Activated naive CD4-positive, alpha-beta T cell treated with anti-CD3 and anti-CD28 coated beads for 36 hours (primary cell): ENCODE data around the gene CCDC69. TPM values are rescaled to one million over a fixed set of nuclear protein-coding genes. Genes with fewer than 3 reads are reported as not detected.
A peak's percentile ranks its signal among the peaks of the same experiment; 100 is the strongest.
"Not testable (repeated sequence)": the region's sequence is repeated elsewhere in the genome, so short reads cannot be mapped to it uniquely, and the experiment has no call there.

Experiments used
- CTCF ChIA-PET: fragments of 350-600 bp; sonication (Branson Sonifier 250); formaldehyde crosslinking; loops from one replicate; lab custom pipeline; 2021; ENCODE audit warnings: antibody characterized with exemption; lab: Charles Lee
- DNase-seq: peaks from one replicate; pipeline ENCODE4 v3.0.0-alpha.2; 2020
- H3K27ac Mint-ChIP-seq: one replicate; pipeline ENCODE4 v1.8.0; 2021; ENCODE audit warnings: mild to moderate bottlenecking, mixed read lengths
- H3K27me3 Mint-ChIP-seq: one replicate; pipeline ENCODE4 v1.8.0; 2021; ENCODE audit warnings: low read depth, mixed read lengths
- H3K36me3 Mint-ChIP-seq: one replicate; pipeline ENCODE4 v1.8.0; 2021; ENCODE audit warnings: low read depth, mixed read lengths
- H3K4me1 Mint-ChIP-seq: one replicate; pipeline ENCODE4 v1.8.0; 2021; ENCODE audit warnings: low read depth, mixed read lengths
- H3K4me3 Mint-ChIP-seq: one replicate; pipeline ENCODE4 v1.8.0; 2021; ENCODE audit warnings: mild to moderate bottlenecking, moderate library complexity, mixed read lengths
- H3K9me3 Mint-ChIP-seq: one replicate; pipeline ENCODE4 v1.8.0; 2021; ENCODE audit warnings: mixed read lengths
- intact Hi-C: fragments of 100-400 bp; cut with micrococcal nuclease; formaldehyde crosslinking; loops from one replicate; pipeline ENCODE4 v1.15.1; 2023
- total RNA-seq, 2 experiments: library from RNA; stranded (reverse); gene quantifications; one replicate each; pipeline ENCODE4 v1.2.3, GENCODE V29; 2021

The CCDC69 gene
- total RNA-seq, 2 experiments from 2014 or later: 15.5 to 18.5 TPM

- Mint-ChIP-seq H3K9me3 (no peaks in the 10 kb centered on the region), H3K36me3 (no peaks in the 10 kb centered on the region), H3K4me1 (peaks cover 17% of the 10 kb centered on the region), H3K27ac (no peak overlapping the region), H3K4me3 (no peak overlapping the region), H3K27me3 (no peaks in the 10 kb centered on the region)
- DNase-seq: peak; percentile 46
- intact Hi-C loops: no loop called here
- CTCF ChIA-PET: no interaction called here
Measured at GRCh38 chr5:151243564-151243963, 19.7 kb upstream of the CCDC69 start.

- Mint-ChIP-seq H3K9me3 (no peaks in the 10 kb centered on the region), H3K27ac (no peak overlapping the region), H3K4me3 (no peak overlapping the region), H3K27me3 (no peaks in the 10 kb centered on the region), H3K4me1 (peaks cover 17% of the 10 kb centered on the region), H3K36me3 (no peaks in the 10 kb centered on the region)
- CTCF ChIA-PET: interaction anchor here (1.2 to 6.5 kb wide), 3 partner anchors 9 to 118 kb away, joined by 3 to 36 read pairs (median 6); partner anchors contain the start of gene GM2A
- intact Hi-C loops: no loop called here
- DNase-seq: no peak
Measured at GRCh38 chr5:151243127-151243526, 19.2 kb upstream of the CCDC69 start.

GRCh38 chr5:151240924-151241635, 17.2 kb upstream of the CCDC69 start:
- Mint-ChIP-seq H3K36me3 (no peaks in the 10 kb centered on the region), H3K27ac (no peak overlapping the region), H3K9me3 (no peaks in the 10 kb centered on the region), H3K4me1 (peaks cover 17% of the 10 kb centered on the region), H3K27me3 (no peaks in the 10 kb centered on the region), H3K4me3 (no peak overlapping the region)
- DNase-seq: no peak
- CTCF ChIA-PET: interaction anchor here (0.6 to 6.5 kb wide), 9 partner anchors 8 to 441 kb away, joined by 3 to 39 read pairs (median 6); partner anchors contain the start of genes CCDC69 and GM2A
- intact Hi-C loops: no loop called here

GRCh38 chr5:151240268-151240835, 16.5 kb upstream of the CCDC69 start:
- CTCF ChIA-PET: interaction anchor here (0.8 to 6.5 kb wide), 6 partner anchors 11 to 125 kb away, joined by 3 to 39 read pairs (median 8); partner anchors contain the start of gene GM2A
- H3K27ac Mint-ChIP-seq, H3K9me3 Mint-ChIP-seq, H3K27me3 Mint-ChIP-seq, DNase-seq, H3K4me3 Mint-ChIP-seq, intact Hi-C loops, H3K36me3 Mint-ChIP-seq: not testable (repeated sequence)
- peaks cover 15% of the 10 kb centered on the region for H3K4me1 Mint-ChIP-seq

- H3K27ac Mint-ChIP-seq: no peak overlapping the region
- peak; percentile 64 for DNase-seq
Measured at GRCh38 chr5:151239237-151239861, 15.5 kb upstream of the CCDC69 start.

GRCh38 chr5:151238303-151238741, 14.4 kb upstream of the CCDC69 start:
- intact Hi-C loops: no loop called here
- Mint-ChIP-seq H3K4me3 (no peak overlapping the region), H3K9me3 (no peaks in the 10 kb centered on the region), H3K27me3 (no peaks in the 10 kb centered on the region), H3K4me1 (peaks cover 15% of the 10 kb centered on the region), H3K27ac (no peak overlapping the region), H3K36me3 (no peaks in the 10 kb centered on the region)
- DNase-seq: no peak
- CTCF ChIA-PET: interaction anchor here (0.6 to 6.5 kb wide), 16 partner anchors 9 to 191 kb away, joined by 3 to 39 read pairs (median 5); partner anchors contain the start of gene GM2A

More at GRCh38 chr5:151239237-151239861, 15.5 kb upstream of the CCDC69 start:
- H3K9me3 Mint-ChIP-seq: no peaks in the 10 kb centered on the region
- H3K4me3 Mint-ChIP-seq: no peak overlapping the region
- intact Hi-C loops: loop anchor here (1.0 kb wide), 2 partner anchors 74 to 114 kb away; no protein-coding TSS in a partner anchor
- no peaks in the 10 kb centered on the region for H3K36me3 Mint-ChIP-seq
- CTCF ChIA-PET: interaction anchor here (0.6 to 6.5 kb wide), 20 partner anchors 10 to 614 kb away, joined by 3 to 39 read pairs (median 4); partner anchors contain the start of gene GM2A
- H3K4me1 Mint-ChIP-seq: peaks cover 18% of the 10 kb centered on the region
- no peaks in the 10 kb centered on the region for H3K27me3 Mint-ChIP-seq

GRCh38 chr5:151237685-151238084, 13.8 kb upstream of the CCDC69 start:
- Mint-ChIP-seq H3K4me1 (peaks cover 14% of the 10 kb centered on the region), H3K36me3 (no peaks in the 10 kb centered on the region), H3K4me3 (no peak overlapping the region), H3K9me3 (no peaks in the 10 kb centered on the region), H3K27ac (no peak overlapping the region), H3K27me3 (no peaks in the 10 kb centered on the region)
- CTCF ChIA-PET: interaction anchor here (0.9 to 6.5 kb wide), 9 partner anchors 9 to 183 kb away, joined by 3 to 39 read pairs (median 7); partner anchors contain the start of genes CCDC69 and GM2A
- no peak for DNase-seq
- intact Hi-C loops: no loop called here

- Mint-ChIP-seq H3K36me3 (no peaks in the 10 kb centered on the region), H3K4me1 (peaks cover 14% of the 10 kb centered on the region), H3K4me3 (no peak overlapping the region), H3K27ac (no peak overlapping the region), H3K9me3 (no peaks in the 10 kb centered on the region), H3K27me3 (no peaks in the 10 kb centered on the region)
- intact Hi-C loops: no loop called here
- CTCF ChIA-PET: interaction anchor here (0.9 to 6.5 kb wide), 5 partner anchors 8 to 111 kb away, joined by 3 to 39 read pairs (median 4); partner anchors contain the start of gene CCDC69
- DNase-seq: no peak
Measured at GRCh38 chr5:151236888-151237287, 13.0 kb upstream of the CCDC69 start.

GRCh38 chr5:151235239-151235571, 11.3 kb upstream of the CCDC69 start:
- H3K27me3 Mint-ChIP-seq, DNase-seq, H3K27ac Mint-ChIP-seq, H3K36me3 Mint-ChIP-seq, H3K9me3 Mint-ChIP-seq, H3K4me3 Mint-ChIP-seq, intact Hi-C loops: not testable (repeated sequence)
- peaks cover 14% of the 10 kb centered on the region for H3K4me1 Mint-ChIP-seq
- CTCF ChIA-PET: interaction anchor here (0.9 to 2.3 kb wide), 8 partner anchors 20 to 120 kb away, joined by 3 to 7 read pairs (median 4); no protein-coding TSS in a partner anchor

- no peaks in the 10 kb centered on the region for H3K27me3 Mint-ChIP-seq
- CTCF ChIA-PET: interaction anchor here (0.9 to 2.3 kb wide), 10 partner anchors 8 to 119 kb away, joined by 3 to 7 read pairs (median 4); partner anchors contain the start of gene CCDC69
- peaks cover 14% of the 10 kb centered on the region for H3K4me1 Mint-ChIP-seq
- peak overlapping the region; percentile 52 for H3K27ac Mint-ChIP-seq
- H3K36me3 Mint-ChIP-seq: no peaks in the 10 kb centered on the region
- peak overlapping the region; percentile 3 for H3K4me3 Mint-ChIP-seq
- DNase-seq: peak; percentile 31
- intact Hi-C loops: loop anchor here (1.0 kb wide), 1 partner anchor 10 kb away; the partner anchor contains the start of gene CCDC69
- no peaks in the 10 kb centered on the region for H3K9me3 Mint-ChIP-seq
Measured at GRCh38 chr5:151234476-151235238, 10.8 kb upstream of the CCDC69 start.

- H3K27ac Mint-ChIP-seq: no peak overlapping the region
- intact Hi-C loops: loop anchor here (1.0 kb wide), 1 partner anchor 9 kb away; the partner anchor contains the start of gene CCDC69
- CTCF ChIA-PET: interaction anchor here (1.0 to 1.1 kb wide), 2 partner anchors 9 to 10 kb away, joined by 3 to 5 read pairs; partner anchors contain the start of gene CCDC69
- H3K4me1 Mint-ChIP-seq: peaks cover 14% of the 10 kb centered on the region
- H3K4me3 Mint-ChIP-seq: no peak overlapping the region
- no peaks in the 10 kb centered on the region for H3K9me3 Mint-ChIP-seq
- DNase-seq: no peak
- no peaks in the 10 kb centered on the region for H3K27me3 Mint-ChIP-seq
- no peaks in the 10 kb centered on the region for H3K36me3 Mint-ChIP-seq
Measured at GRCh38 chr5:151233616-151234085, 9.8 kb upstream of the CCDC69 start.
